Islet precursor cell (in vitro differentiated cells): ENCODE data around the gene PCBD1.
"Not testable (repeated sequence)": the region's sequence is repeated elsewhere in the genome, so short reads cannot be mapped to it uniquely, and the experiment has no call there.

Experiments
- DNase-seq: peaks from one replicate; pipeline ENCODE4 v3.0.0-alpha.2; 2018

The PCBD1 gene

GRCh38 chr10:70861495-70862197, 26.7 kb downstream of the PCBD1 start:
- DNase-seq, result not testable (repeated sequence)

GRCh38 chr10:70858759-70859158, 29.6 kb downstream of the PCBD1 start:
- no peak for DNase-seq

DNA sequence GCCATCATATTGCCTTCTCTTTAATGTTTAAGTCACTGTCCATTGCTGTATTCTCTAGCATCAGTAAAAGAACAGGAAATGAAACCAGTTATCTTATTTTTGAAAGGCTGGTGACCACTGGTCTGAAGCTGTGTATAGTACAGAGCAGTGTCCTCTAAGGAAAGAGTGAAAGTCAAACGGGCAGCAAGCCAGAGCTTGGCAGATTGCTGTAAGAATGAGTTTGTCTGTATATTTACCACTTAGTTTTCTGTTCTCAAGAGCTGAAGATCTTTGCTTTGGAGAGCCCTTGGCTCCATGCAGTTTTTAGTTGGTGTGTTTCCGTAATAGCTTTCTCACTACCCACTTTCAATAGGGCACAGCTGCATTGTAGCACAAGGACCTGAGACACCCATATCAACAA, 31.9 kb downstream of the PCBD1 start:
- DNase-seq, result no peak

GRCh38 chr10:70853457-70853856, 34.9 kb downstream of the PCBD1 start:
- DNase-seq, result no peak

GRCh38 chr10:70853038-70853437, 35.3 kb downstream of the PCBD1 start:
- DNase-seq, result no peak

DNA sequence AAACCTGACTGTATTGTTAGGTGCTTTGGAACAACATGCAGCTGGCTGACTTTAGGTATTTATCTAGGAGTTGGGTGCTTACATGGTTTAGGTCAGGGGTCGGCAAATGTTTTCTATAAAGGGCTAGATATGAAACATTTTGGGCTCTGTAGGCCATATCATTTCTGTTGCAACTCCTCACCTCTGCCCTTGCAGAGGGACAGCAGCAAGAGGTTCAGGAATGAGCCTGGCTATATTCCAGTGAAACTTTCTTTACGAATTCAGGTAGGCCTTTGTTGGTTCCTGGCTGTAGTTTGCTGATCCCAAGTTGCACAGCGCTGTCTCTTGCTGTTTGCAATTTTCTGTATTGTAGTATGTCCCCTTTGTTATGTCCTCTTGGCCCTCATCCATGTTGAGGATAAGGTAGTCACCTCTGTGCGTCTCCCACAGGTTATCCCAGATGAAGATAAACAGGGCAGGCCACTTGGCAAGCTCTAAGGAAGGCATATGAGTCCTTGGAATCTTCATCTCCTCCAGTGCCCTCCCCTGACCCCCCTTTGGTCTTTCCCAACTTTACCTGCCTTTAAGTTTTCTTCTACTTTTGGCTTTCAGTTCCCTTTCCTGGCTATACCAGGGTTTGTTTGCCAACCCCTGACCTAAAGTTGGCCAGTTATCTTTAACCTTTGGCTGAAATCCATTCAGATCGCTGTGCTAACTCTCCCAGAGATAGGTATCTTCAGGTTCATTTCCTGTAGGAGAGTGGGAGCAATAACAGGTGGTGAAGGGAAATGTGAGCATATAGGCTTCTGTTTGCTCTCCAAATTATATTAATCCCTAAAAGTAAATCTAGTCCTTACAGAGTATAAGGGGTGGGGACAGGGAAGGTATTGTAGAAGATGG, 36.5 kb downstream of the PCBD1 start:
- DNase-seq, result no peak

- no peak for DNase-seq
Observed at GRCh38 chr10:70850097-70850496, 38.3 kb downstream of the PCBD1 start.

GRCh38 chr10:70849582-70850016, 38.8 kb downstream of the PCBD1 start:
- no peak for DNase-seq

GRCh38 chr10:70847659-70848360, 40.6 kb downstream of the PCBD1 start:
- DNase-seq, result no peak

DNA sequence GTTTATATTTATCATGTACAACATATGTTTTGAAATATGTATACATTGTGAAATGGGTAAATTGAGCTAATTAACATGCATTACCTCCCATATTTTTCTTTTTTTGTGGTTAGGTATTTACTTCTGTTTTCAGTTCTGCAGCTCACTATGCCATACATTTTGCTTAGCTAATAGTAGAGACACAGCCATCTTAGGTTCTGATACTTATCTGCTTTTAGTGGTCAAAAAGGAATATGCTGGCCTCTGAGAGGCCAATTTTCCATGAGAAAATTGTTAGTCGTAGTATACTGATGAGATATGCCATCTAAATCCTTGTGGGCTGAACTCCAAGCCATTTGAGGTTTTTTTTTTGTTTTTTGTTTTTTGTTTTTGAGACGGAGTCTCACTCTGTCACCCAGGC, 41.6 kb downstream of the PCBD1 start:
- no peak for DNase-seq

GRCh38 chr10:70845816-70846215, 42.5 kb downstream of the PCBD1 start:
- no peak for DNase-seq

DNA sequence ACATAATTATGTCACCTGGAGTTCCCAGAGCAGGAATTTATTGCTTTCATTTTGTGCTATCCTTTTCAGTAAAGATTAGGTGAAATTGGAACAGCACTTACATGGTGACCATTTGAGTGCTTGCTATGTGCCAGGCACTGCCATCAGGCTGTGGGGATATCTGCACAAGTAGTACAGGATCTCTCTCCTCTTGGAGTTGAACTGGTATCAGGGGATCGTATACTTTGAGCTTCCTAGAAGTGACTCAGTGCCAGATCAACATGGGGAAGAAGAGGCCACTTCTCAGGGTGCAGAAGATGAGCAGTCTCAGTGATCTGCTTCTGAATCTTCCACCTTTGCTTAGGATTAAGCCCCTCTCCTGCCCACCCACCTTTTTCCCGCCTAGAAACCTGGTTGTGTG, 43.1 kb downstream of the PCBD1 start:
- DNase-seq, result no peak

DNA sequence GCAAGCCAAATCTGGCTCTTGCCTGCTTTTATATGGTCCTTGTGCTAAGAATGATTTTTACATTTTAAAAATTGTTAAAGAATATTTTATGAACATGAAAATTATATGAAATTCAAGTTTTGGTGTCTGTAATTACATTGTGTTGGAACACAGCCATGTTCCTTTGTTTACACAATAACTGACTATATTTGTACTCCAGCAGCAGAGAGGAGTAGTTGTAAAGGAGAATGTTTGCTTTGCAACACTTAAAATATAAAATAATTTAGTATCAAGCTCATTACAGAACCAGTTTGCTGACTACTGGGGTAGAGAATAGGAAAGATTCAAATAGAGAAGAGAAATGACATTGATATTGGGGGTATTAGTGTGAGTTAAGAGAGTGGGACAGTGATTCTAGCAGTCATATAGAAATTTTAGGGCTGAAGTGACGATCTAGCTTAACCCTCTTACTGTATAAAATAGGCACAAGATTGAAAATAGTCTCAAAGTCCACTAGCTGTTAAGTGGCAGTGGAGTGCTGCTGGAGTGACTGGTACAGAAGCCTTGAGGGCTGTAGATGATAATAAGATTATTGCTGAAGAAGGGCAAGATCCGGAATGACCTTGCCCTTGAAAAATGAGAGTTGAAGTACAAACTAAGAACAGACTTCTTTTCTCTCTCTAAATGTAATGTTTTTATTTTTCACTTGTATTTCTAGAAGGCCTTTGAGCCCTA, 44.4 kb downstream of the PCBD1 start:
- no peak for DNase-seq

DNA sequence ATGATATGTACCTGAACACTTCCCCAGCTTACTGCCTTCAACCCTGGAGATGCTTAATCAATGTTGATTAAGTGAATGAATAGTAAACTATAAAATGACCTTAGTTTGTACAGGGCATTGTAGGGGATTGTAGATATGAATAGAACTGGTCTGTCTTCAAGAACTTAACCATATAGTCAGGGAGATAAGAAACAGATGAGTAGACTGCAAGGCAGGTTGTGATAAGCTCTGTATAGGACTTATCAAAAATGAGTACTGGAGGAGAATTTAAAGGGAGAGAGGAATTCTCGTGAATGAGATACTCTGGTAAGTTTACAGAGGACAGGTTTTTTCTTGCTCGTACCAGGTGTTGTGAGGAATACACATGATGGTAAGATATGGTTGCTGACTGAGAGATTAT, 45.0 kb downstream of the PCBD1 start:
- DNase-seq, result no peak

DNA sequence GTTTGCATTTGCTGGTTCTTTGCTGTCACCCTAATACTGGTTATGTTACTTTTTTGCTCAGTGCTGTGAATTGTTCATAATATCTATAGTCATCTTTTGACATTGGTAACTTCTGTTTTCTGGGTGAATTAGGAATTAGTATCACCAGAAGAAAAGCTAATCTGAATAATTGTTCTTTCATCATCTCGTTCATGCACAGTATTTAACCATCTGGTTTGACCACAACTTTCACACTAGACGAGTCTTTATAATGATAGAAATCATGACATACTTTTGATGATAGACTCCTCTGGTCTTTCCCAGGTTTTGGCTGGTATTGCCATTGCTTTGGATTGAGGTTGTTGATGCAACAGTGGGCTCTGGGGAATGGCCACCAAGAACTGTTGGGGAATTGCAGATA, 47.5 kb downstream of the PCBD1 start:
- no peak for DNase-seq

GRCh38 chr10:70838270-70838805, 50.0 kb downstream of the PCBD1 start:
- no peak for DNase-seq

- no peak for DNase-seq
Observed at GRCh38 chr10:70837660-70838059, 50.7 kb downstream of the PCBD1 start.

DNA sequence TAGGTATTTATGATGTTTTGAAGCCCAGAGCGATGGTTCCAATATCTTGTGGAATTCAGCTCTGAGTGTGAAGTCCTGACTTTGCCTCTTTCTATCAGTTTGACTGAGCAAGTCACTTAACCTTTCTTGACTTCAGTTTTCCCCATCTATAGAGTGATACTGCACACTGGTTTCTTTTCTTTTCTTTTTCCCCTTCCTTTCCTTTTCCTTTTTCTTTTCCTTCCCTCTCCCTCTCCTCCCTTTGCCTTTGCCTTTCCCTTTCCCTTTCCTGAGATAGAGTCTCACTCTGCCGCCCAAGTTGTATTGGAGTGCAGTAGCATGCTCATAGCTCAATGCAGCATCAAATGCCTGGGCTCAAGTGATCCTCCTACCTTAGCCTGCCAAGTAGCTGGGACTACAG, 52.0 kb downstream of the PCBD1 start:
- no peak for DNase-seq

DNA sequence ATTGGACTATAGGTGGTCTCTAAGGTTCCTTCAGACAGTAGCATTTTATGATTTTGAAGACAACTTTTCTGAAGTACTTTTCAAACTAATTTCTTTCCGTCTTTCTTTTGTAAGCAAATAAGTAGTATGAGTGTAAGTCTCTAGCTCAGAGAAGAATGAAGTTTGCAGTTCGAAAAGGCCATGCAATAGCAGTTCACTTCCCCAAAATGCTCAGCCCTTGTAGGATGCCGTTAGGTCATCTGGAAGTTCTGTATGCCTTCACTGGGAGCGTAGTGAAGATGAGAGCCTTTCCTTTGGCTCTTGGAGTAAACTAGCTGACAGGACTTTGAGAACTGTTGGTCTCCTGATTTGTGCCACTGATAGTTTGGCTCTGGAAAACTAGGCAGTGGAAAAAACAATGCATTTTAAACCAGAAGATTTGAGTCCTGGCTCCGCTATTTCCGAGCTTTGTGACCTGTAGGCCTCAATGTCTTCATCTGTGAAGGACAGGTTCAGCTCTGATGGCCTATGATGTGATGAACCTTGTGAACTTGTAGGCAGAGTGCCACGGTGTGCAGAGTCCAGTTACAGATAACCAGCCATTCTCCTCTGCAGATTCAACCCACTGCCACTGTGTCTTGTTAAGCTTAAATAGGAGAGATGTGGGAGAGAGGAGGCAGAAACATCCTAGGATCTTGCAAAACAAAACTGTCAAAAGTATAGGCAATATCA, 53.8 kb downstream of the PCBD1 start:
- DNase-seq, result no peak

DNA sequence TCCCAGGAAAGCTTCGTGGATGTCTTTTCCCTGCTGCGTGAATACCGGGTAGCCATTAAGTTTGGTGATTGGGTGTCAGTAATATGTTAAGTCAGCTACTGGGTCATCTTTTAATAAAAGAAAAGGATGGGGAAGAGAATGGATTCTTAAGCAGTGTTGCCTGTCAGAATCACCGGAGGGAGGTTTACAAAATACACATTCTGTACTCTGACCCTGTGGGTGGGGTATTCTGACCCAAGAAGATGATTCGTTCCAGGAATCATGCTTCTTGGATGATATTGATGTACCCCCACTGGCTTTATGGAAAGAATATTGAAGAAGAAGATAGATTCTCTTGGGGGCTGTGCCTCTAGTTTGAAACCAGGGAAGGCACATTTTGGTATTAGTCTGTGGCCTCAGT, 54.3 kb downstream of the PCBD1 start:
- no peak for DNase-seq

- DNase-seq, result no peak
Observed at GRCh38 chr10:70833601-70834000, 54.8 kb downstream of the PCBD1 start.
